Upper lobe of left lung (tissue), 4 donors: ENCODE data around the gene OR4D2.

Source experiments
- CTCF ChIP-seq, 6 experiments: fragments of 450-650 bp in 4 of 6; fragments of 200-600 bp in 2 of 6; sonication (generic) in 2 of 6; IDR thresholded peaks; one replicate each; pipeline ENCODE4 v1.5.1; 2016 to 2019; ENCODE audit warnings: antibody characterized with exemption in 6 of 6
- EP300 ChIP-seq, 4 donors: sonication (generic); formaldehyde crosslinking; IDR thresholded peaks; one replicate each; pipeline ENCODE4 v1.5.1; 2017; ENCODE audit warnings: antibody characterized with exemption in 4 of 4, control low read depth in 2 of 4
- POLR2A ChIP-seq, 4 donors: fragments of 450-650 bp; IDR thresholded peaks; one replicate each; pipeline ENCODE4 v1.5.1; 2016 to 2017; ENCODE audit warnings: antibody characterized with exemption in 4 of 4, mild to moderate bottlenecking in 2 of 4
- POLR2AphosphoS5 ChIP-seq, 2 donors: sonication (generic); formaldehyde crosslinking; IDR thresholded peaks; one replicate each; pipeline ENCODE4 v1.5.1; 2017; ENCODE audit warnings: antibody characterized with exemption in 2 of 2

GRCh38 chr17:58189436-58190146 lies 22.8 kb downstream of the OR4D2 start:
- no peak for TF ChIP-seq POLR2A (IDR thresholded peaks at IDR 0.05)
- TF ChIP-seq CTCF (IDR thresholded peaks at IDR 0.05) = no peak
- no peak for TF ChIP-seq EP300 (IDR thresholded peaks at IDR 0.05)
- no peak for TF ChIP-seq POLR2AphosphoS5 (IDR thresholded peaks at IDR 0.05)
